Measurements from ENCODE around the gene FXYD5. TPM values are rescaled to one million over a fixed set of nuclear protein-coding genes. Genes with fewer than 3 reads are reported as not detected.
A peak's percentile ranks its signal among the peaks of the same experiment; 100 is the strongest.

FXYD5 gene
- total RNA-seq, 1 experiment from 2014 or later = 760 TPM

DNA sequence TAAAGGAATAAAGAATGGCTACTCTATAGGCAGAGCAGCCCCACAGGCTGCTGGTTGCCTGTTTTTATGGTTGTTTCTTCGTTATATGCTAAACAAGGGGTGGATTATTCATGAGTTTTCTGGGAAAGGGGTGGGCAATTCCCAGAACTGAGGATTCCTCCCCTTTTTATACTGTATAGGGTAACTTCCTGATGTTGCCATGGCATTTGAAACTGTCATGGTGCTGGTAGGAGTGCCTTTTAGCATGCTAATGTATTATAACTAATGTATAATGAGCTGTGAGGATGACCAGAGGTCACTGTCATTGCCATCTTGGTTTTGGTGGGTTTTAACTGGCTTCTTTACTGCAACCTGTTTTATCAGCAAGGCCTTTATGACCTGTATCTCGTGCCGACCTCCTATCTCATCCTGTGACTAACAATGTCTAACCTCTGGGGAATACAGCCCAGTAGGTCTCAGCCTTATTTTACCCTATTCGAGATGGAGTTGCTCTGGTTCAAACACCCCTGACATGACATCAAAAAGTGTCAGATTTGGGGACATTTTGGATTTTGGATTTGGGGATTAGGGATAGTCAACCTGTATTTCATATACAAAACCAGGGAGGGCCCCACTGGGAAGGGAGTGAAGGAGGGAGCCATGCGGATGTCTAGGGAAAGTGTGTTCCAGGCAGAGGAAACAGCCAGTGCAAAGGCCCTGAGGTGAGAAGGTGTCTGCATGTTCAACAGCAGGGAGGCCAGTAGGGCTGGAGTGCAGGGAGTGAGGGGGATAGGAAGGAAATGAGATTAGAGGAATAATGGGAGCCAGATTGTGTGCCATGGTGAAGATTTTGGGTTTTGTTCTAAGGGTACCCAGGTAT, 10.9 kb downstream of the FXYD5 start:
- Mint-ChIP-seq H3K4me3 (ENCODE audit: low read depth, unreplicated experiment) (peak overlapping the region; percentile 51), H3K27ac (ENCODE audit: unreplicated experiment) (peak overlapping the region; percentile 90), H3K36me3 (ENCODE audit: insufficient read depth, unreplicated experiment) (peaks cover 100% of the 10 kb centered on the region), H3K9me3 (ENCODE audit: low read depth, unreplicated experiment) (peaks cover 7% of the 10 kb centered on the region), H3K4me1 (ENCODE audit: low read depth, unreplicated experiment) (peaks cover 94% of the 10 kb centered on the region), H3K27me3 (ENCODE audit: unreplicated experiment) (no peaks in the 10 kb centered on the region)
- CTCF ChIA-PET = no interaction called here
- no peak for DNase-seq
- intact Hi-C loops (cut with micrococcal nuclease; ENCODE audit: unreplicated experiment) = no loop called here
- no TSS peak for BruUV-seq (replicated peaks)
- no peak for TF ChIP-seq CTCF (IDR thresholded peaks at IDR 0.05; ENCODE audit: unreplicated experiment)

GRCh38 chr19:35166100-35167063, 11.8 kb downstream of the FXYD5 start:
- BruUV-seq (replicated peaks) = no TSS peak
- intact Hi-C loops (cut with micrococcal nuclease; ENCODE audit: unreplicated experiment) = no loop called here
- peaks cover 5% of the 10 kb centered on the region for H3K9me3 Mint-ChIP-seq (ENCODE audit: low read depth, unreplicated experiment)
- no peak for DNase-seq
- peak overlapping the region; percentile 51 for H3K4me3 Mint-ChIP-seq (ENCODE audit: low read depth, unreplicated experiment)
- TF ChIP-seq CTCF (IDR thresholded peaks at IDR 0.05; ENCODE audit: unreplicated experiment) = no peak
- H3K27me3 Mint-ChIP-seq (ENCODE audit: unreplicated experiment) = no peaks in the 10 kb centered on the region
- H3K4me1 Mint-ChIP-seq (ENCODE audit: low read depth, unreplicated experiment) = peaks cover 94% of the 10 kb centered on the region
- H3K27ac Mint-ChIP-seq (ENCODE audit: unreplicated experiment) = peak overlapping the region; percentile 82
- peaks cover 98% of the 10 kb centered on the region for H3K36me3 Mint-ChIP-seq (ENCODE audit: insufficient read depth, unreplicated experiment)
- CTCF ChIA-PET = interaction anchor here (1.3 kb wide), 1 partner anchor 12 kb away, joined by 7 read pairs; the partner anchor contains the start of gene FXYD5

DNA sequence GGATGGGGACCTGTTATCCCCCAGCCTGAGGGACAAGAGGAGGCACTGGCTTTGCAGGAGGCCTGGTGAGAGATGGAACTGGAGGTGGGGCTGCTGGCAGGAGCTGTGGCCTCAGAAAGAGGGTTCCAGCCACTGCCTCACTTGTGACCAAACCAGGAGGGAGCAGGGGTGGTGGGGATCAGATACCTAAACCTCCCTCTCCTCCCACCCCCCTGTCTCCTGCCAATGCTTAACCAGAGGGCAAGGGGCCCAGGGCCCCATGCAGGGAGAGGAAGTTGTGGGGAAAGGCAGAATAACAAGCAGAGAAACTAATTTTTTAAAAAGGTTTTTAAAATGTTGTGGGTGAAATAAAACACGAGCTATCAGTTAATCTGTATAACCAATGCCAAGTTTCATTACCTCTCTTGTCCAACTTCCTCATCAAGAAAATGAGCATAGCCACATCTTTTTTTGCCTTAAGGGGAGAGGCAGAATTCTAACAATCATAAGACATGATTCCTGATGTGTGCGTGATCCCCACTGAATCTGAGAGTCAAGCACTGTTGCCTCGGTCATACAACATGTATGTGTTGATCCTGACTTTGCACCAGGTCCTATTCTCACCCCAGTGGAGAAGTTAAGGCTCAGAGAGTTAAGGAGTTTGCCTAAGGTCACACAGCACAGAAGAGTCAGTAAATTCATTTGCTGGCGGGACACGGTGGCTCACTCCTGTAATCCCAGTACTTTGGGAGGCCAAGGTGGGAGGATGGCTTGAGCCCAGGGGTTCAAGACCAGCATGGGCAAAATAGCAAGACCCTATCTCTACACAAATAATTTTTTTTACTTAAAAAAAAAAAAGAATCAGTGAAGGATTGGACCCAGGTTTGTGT, 12.9 kb downstream of the FXYD5 start:
- TF ChIP-seq CTCF (IDR thresholded peaks at IDR 0.05; ENCODE audit: unreplicated experiment) = no peak
- intact Hi-C loops (cut with micrococcal nuclease; ENCODE audit: unreplicated experiment) = no loop called here
- Mint-ChIP-seq H3K9me3 (ENCODE audit: low read depth, unreplicated experiment) (no peaks in the 10 kb centered on the region), H3K36me3 (ENCODE audit: insufficient read depth, unreplicated experiment) (peaks cover 98% of the 10 kb centered on the region), H3K27ac (ENCODE audit: unreplicated experiment) (peak overlapping the region; percentile 85), H3K4me3 (ENCODE audit: low read depth, unreplicated experiment) (peak overlapping the region; percentile 51), H3K4me1 (ENCODE audit: low read depth, unreplicated experiment) (peaks cover 83% of the 10 kb centered on the region), H3K27me3 (ENCODE audit: unreplicated experiment) (no peaks in the 10 kb centered on the region)
- BruUV-seq (replicated peaks) = no TSS peak
- no peak for DNase-seq
- CTCF ChIA-PET = interaction anchor here (1.3 kb wide), 1 partner anchor 13 kb away, joined by 7 read pairs; the partner anchor contains the start of gene FXYD5
